HG02884 (cell line): ENCODE results near the gene PRRT1.

Experiments
- ATAC-seq: cut with Tn5 transposase; IDR thresholded peaks from one replicate; pipeline ENCODE4 v1.9.1; 2021; ENCODE audit warnings: mild to moderate bottlenecking, moderate library complexity; ENCODE audit not compliant: unreplicated experiment

Gene PRRT1

GRCh38 chr6:32127717-32128592, 23.8 kb downstream of the PRRT1 start, which contains the start of gene ATF6B:
Gene ATF6B (minus strand): TSS chr6:32128246. CDS start chr6:32128207, 39 bp downstream.
- ATAC-seq = peak; percentile 78

- ATAC-seq = no peak
Measured at GRCh38 chr6:32127409-32127716, 24.4 kb downstream of the PRRT1 start.

GRCh38 chr6:32126880-32127279, 24.9 kb downstream of the PRRT1 start:
- no peak for ATAC-seq

GRCh38 chr6:32123681-32124080, 28.1 kb downstream of the PRRT1 start:
- ATAC-seq = no peak

GRCh38 chr6:32120573-32121059, 31.1 kb downstream of the PRRT1 start:
- ATAC-seq = no peak

GRCh38 chr6:32118782-32119628, 32.7 kb downstream of the PRRT1 start:
- ATAC-seq = no peak

GRCh38 chr6:32117461-32117860, 34.3 kb downstream of the PRRT1 start:
- no peak for ATAC-seq

GRCh38 chr6:32116674-32117073, 35.1 kb downstream of the PRRT1 start:
- no peak for ATAC-seq

GRCh38 chr6:32115623-32116022, 36.1 kb downstream of the PRRT1 start:
- no peak for ATAC-seq

- no peak for ATAC-seq
Measured at GRCh38 chr6:32114796-32115195, 36.9 kb downstream of the PRRT1 start.

GRCh38 chr6:32113386-32114352, 38.1 kb downstream of the PRRT1 start:
- no peak for ATAC-seq

GRCh38 chr6:32112431-32112980, 39.2 kb downstream of the PRRT1 start:
- ATAC-seq = no peak

- ATAC-seq = no peak
Measured at GRCh38 chr6:32111424-32112066, 40.2 kb downstream of the PRRT1 start.

GRCh38 chr6:32110632-32111031, 41.1 kb downstream of the PRRT1 start:
- ATAC-seq = no peak

- no peak for ATAC-seq
Measured at GRCh38 chr6:32109765-32110160, 42.0 kb downstream of the PRRT1 start.

GRCh38 chr6:32109114-32109764, 42.5 kb downstream of the PRRT1 start, which contains the start of gene TNXB:
Gene TNXB (minus strand): TSS chr6:32109338. CDS start chr6:32098198, 11,140 bp downstream.
- no peak for ATAC-seq

GRCh38 chr6:32108727-32109113, 43.0 kb downstream of the PRRT1 start:
- no peak for ATAC-seq

GRCh38 chr6:32108094-32108627, 43.6 kb downstream of the PRRT1 start:
- no peak for ATAC-seq

GRCh38 chr6:32107406-32107805, 44.3 kb downstream of the PRRT1 start:
- no peak for ATAC-seq
